Neuron (in vitro differentiated cells): ENCODE results near the gene TAAR6.
"Not testable (repeated sequence)": the region's sequence is repeated elsewhere in the genome, so short reads cannot be mapped to it uniquely, and the experiment has no call there.

Experiments
- H2AFZ ChIP-seq: one replicate; pipeline ENCODE4 v1.6.1; 2013; ENCODE audit warnings: low read depth, mild to moderate bottlenecking, inconsistent platforms, low read length, moderate library complexity
- H3K27me3 ChIP-seq: one replicate; pipeline ENCODE4 v1.6.1; 2013; ENCODE audit warnings: low read length; ENCODE audit not compliant: insufficient read depth
- H3K36me3 ChIP-seq: one replicate; pipeline ENCODE4 v1.6.1; 2013; ENCODE audit warnings: low read length; ENCODE audit not compliant: insufficient read depth
- H3K4me1 ChIP-seq: one replicate; pipeline ENCODE4 v1.6.1; 2013; ENCODE audit warnings: low read length; ENCODE audit not compliant: insufficient read depth
- H3K4me3 ChIP-seq: 2 replicates; pipeline ENCODE4 v1.5.1; 2013; ENCODE audit warnings: mild to moderate bottlenecking, low read length, moderate library complexity
- H3K9me3 ChIP-seq: one replicate; pipeline ENCODE4 v1.6.1; 2013; ENCODE audit warnings: low read length

TAAR6 gene

GRCh38 chr6:132552372-132552771 lies 17.8 kb upstream of the TAAR6 start, which contains the start of gene TAAR8:
TAAR8 (plus strand) TSS chr6:132552672; CDS start chr6:132552693, 21 bp downstream.
- no peak within 1 kb of the TSS for H2AFZ ChIP-seq
- no peak within 1 kb of the TSS for H3K4me3 ChIP-seq
- H3K4me1 ChIP-seq = no peaks in the 10 kb centered on the region
- no peaks in the 10 kb centered on the region for H3K27me3 ChIP-seq
- no peaks in the 10 kb centered on the region for H3K9me3 ChIP-seq
- H3K36me3 ChIP-seq = no peaks in the 10 kb centered on the region

GRCh38 chr6:132560087-132560486 lies 10.0 kb upstream of the TAAR6 start:
- H2AFZ ChIP-seq, H3K27me3 ChIP-seq, H3K36me3 ChIP-seq, H3K4me1 ChIP-seq, H3K4me3 ChIP-seq, H3K9me3 ChIP-seq: not testable (repeated sequence)

- Histone ChIP-seq H3K4me1 (peaks cover 2% of the 10 kb centered on the region), H3K36me3 (no peaks in the 10 kb centered on the region), H3K27me3 (no peaks in the 10 kb centered on the region), H3K4me3 (no peak overlapping the region), H3K9me3 (no peaks in the 10 kb centered on the region), H2AFZ (no peak overlapping the region)
Measured at GRCh38 chr6:132566404-132566803, 3.7 kb upstream of the TAAR6 start.

GRCh38 chr6:132567566-132567965 lies 2.6 kb upstream of the TAAR6 start:
- H3K27me3 ChIP-seq = no peaks in the 10 kb centered on the region

GRCh38 chr6:132568611-132569010 lies 1.5 kb upstream of the TAAR6 start:
- Histone ChIP-seq H3K36me3 (no peaks in the 10 kb centered on the region), H3K9me3 (no peaks in the 10 kb centered on the region), H2AFZ (no peak overlapping the region), H3K4me3 (no peak overlapping the region), H3K4me1 (peaks cover 2% of the 10 kb centered on the region), H3K27me3 (no peaks in the 10 kb centered on the region)

More at GRCh38 chr6:132567566-132567965, 2.6 kb upstream of the TAAR6 start:
- Histone ChIP-seq H2AFZ (no peak overlapping the region), H3K4me3 (no peak overlapping the region), H3K36me3 (no peaks in the 10 kb centered on the region), H3K9me3 (no peaks in the 10 kb centered on the region), H3K4me1 (peaks cover 2% of the 10 kb centered on the region)

- Histone ChIP-seq H3K4me3 (no peak overlapping the region), H2AFZ (no peak overlapping the region), H3K36me3 (no peaks in the 10 kb centered on the region), H3K27me3 (no peaks in the 10 kb centered on the region), H3K4me1 (peaks cover 2% of the 10 kb centered on the region), H3K9me3 (no peaks in the 10 kb centered on the region)
Measured at GRCh38 chr6:132569170-132569569, 952 bp upstream of the TAAR6 start.

GRCh38 chr6:132571774-132572173 lies 1.7 kb downstream of the TAAR6 start:
- no peaks in the 10 kb centered on the region for H3K36me3 ChIP-seq
- no peaks in the 10 kb centered on the region for H3K27me3 ChIP-seq
- no peak overlapping the region for H2AFZ ChIP-seq
- H3K4me3 ChIP-seq = no peak overlapping the region
- H3K9me3 ChIP-seq = no peaks in the 10 kb centered on the region
- H3K4me1 ChIP-seq = peaks cover 2% of the 10 kb centered on the region

- Histone ChIP-seq H3K4me1 (no peaks in the 10 kb centered on the region), H3K9me3 (peaks cover 2% of the 10 kb centered on the region), H2AFZ (no peak overlapping the region), H3K4me3 (no peak overlapping the region), H3K36me3 (no peaks in the 10 kb centered on the region), H3K27me3 (no peaks in the 10 kb centered on the region)
Measured at GRCh38 chr6:132584698-132585097, 14.6 kb downstream of the TAAR6 start.

- no peaks in the 10 kb centered on the region for H3K36me3 ChIP-seq
Measured at GRCh38 chr6:132587424-132587823, 17.3 kb downstream of the TAAR6 start.

GRCh38 chr6:132589454-132589853 lies 19.3 kb downstream of the TAAR6 start, which contains the start of gene TAAR5:
TAAR5 (minus strand) TSS chr6:132589741; CDS start chr6:132589686, 55 bp downstream.
- Histone ChIP-seq H3K36me3 (no peaks in the 10 kb centered on the region), H2AFZ (no peak within 1 kb of the TSS), H3K4me1 (no peaks in the 10 kb centered on the region), H3K27me3 (no peaks in the 10 kb centered on the region), H3K4me3 (no peak within 1 kb of the TSS), H3K9me3 (no peaks in the 10 kb centered on the region)

More at GRCh38 chr6:132587424-132587823, 17.3 kb downstream of the TAAR6 start:
- H3K4me1 ChIP-seq = no peaks in the 10 kb centered on the region
- H3K9me3 ChIP-seq = no peaks in the 10 kb centered on the region
- no peaks in the 10 kb centered on the region for H3K27me3 ChIP-seq
- H2AFZ ChIP-seq = no peak overlapping the region
- H3K4me3 ChIP-seq = no peak overlapping the region

- no peaks in the 10 kb centered on the region for H3K36me3 ChIP-seq
- H3K9me3 ChIP-seq = no peaks in the 10 kb centered on the region
- H2AFZ ChIP-seq = no peak overlapping the region
- no peaks in the 10 kb centered on the region for H3K27me3 ChIP-seq
- no peaks in the 10 kb centered on the region for H3K4me1 ChIP-seq
- H3K4me3 ChIP-seq = no peak overlapping the region
Measured at GRCh38 chr6:132590362-132590761, 20.2 kb downstream of the TAAR6 start.

- H3K36me3 ChIP-seq = no peaks in the 10 kb centered on the region
- H3K4me3 ChIP-seq = no peak overlapping the region
- no peaks in the 10 kb centered on the region for H3K9me3 ChIP-seq
- H3K4me1 ChIP-seq = no peaks in the 10 kb centered on the region
- H3K27me3 ChIP-seq = no peaks in the 10 kb centered on the region
- H2AFZ ChIP-seq = no peak overlapping the region
Measured at GRCh38 chr6:132592855-132593254, 22.7 kb downstream of the TAAR6 start.

- H2AFZ ChIP-seq = no peak overlapping the region
- H3K9me3 ChIP-seq = no peaks in the 10 kb centered on the region
- no peaks in the 10 kb centered on the region for H3K27me3 ChIP-seq
- no peak overlapping the region for H3K4me3 ChIP-seq
- no peaks in the 10 kb centered on the region for H3K4me1 ChIP-seq
- no peaks in the 10 kb centered on the region for H3K36me3 ChIP-seq
Measured at GRCh38 chr6:132596201-132596600, 26.1 kb downstream of the TAAR6 start.

GRCh38 chr6:132598473-132598872 lies 28.4 kb downstream of the TAAR6 start:
- no peaks in the 10 kb centered on the region for H3K4me1 ChIP-seq
- H3K27me3 ChIP-seq = no peaks in the 10 kb centered on the region
- H3K36me3 ChIP-seq = no peaks in the 10 kb centered on the region
- H3K9me3 ChIP-seq = no peaks in the 10 kb centered on the region
- no peak overlapping the region for H2AFZ ChIP-seq
- no peak overlapping the region for H3K4me3 ChIP-seq
